Measurements from ENCODE around the gene CSPG4.

GRCh38 chr15:75669879-75670212 lies 42.8 kb downstream of the CSPG4 start:
- TF ChIP-seq ARNT (IDR thresholded peaks at IDR 0.05) (no peak), CTBP1 (IDR thresholded peaks at IDR 0.05; ENCODE audit: borderline replicate concordance) (no peak), BHLHE40 (IDR thresholded peaks at IDR 0.05; ENCODE audit: borderline replicate concordance) (no peak), LEF1 (IDR thresholded peaks at IDR 0.05; ENCODE audit: borderline replicate concordance) (no peak), HDGF (IDR thresholded peaks at IDR 0.05; ENCODE audit: borderline replicate concordance) (no peak)

Measured in HEK293T (cell line).